Measurements from ENCODE around the gene MSH2.
A peak's percentile ranks its signal among the peaks of the same experiment; 100 is the strongest.
"Not testable (repeated sequence)": the region's sequence is repeated elsewhere in the genome, so short reads cannot be mapped to it uniquely, and the experiment has no call there.

Gene MSH2

GRCh38 chr2:47484396-47484795 lies 81.4 kb downstream of the MSH2 start:
- DNase-seq = no peak
- ATAC-seq = no peak

DNA sequence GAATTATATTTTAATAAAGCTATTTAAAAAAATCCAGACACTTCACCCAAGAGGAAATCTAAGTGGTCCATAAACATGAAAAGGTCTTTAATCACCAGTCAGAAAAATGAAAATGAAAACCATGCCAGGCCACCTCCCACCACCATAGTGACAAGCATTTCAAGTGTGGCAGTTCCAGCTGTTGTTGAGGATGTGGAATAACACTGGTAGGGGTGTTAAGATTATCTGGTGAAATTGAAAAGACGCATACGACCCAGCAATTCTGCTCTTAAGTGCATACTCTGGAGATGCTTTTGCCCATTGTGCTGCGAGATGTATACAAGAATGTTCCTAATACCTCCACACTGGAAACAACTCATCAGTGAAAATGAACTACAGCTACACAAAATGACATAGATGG lies 82.2 kb downstream of the MSH2 start:
- ATAC-seq = no peak
- no peak for DNase-seq

GRCh38 chr2:47485751-47486300 lies 82.9 kb downstream of the MSH2 start:
- no peak for ATAC-seq
- DNase-seq = no peak

- no peak for DNase-seq
- peak; percentile 73 for ATAC-seq
Measured at GRCh38 chr2:47486841-47487497, 84.0 kb downstream of the MSH2 start.

DNA sequence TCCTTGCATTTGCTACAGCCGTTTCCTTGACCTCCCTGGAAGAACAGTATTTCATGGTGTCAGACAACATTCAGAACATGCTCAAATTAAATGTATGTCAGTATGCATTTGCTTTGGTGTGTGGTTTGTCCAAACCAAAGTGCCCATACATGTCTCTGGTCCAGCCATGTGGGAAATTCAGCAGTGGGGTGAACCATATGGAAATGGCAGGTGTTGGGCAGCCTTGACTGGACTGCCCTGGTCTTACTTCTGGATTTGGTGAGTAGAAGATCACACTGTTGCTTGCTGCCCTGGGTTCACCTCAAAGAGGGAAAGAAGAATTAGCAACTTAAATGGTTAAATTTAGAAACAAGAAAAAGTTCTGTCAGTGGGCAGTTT lies 84.5 kb downstream of the MSH2 start:
- DNase-seq = no peak
- ATAC-seq = no peak

DNA sequence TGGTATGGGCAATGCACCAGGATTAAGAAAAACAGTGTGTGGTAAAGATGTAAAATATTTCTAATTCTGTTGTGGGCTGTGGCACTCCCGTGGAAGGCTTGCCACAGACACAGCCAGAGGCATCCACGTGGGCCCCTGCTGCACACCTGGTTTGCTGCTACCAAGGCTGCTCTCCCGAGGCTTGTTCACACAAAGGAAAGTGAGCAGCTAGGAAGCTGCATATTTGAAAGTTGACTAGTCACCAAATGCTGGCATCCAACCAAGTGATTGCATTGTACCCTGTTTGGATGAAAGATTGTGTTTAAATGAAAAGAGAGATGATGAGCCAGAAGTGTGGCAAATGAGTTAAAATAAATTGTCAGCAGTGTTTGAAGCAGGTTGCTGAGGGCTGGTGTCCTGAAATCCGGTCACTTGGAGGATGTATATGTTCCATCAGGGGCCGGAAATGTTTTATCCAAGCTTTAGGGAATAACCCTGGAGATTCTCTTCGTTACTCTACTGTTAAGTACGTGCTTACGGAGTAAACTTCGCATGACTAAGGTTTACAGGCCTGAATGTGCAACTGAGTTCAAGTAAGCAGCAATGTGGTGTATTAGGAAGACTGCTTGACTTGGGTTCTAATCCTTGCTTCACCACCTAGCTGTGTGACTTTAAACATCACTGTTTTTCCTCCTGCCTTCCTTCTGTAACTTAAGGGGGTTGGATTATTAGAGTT lies 86.1 kb downstream of the MSH2 start:
- no peak for ATAC-seq
- DNase-seq = no peak

DNA sequence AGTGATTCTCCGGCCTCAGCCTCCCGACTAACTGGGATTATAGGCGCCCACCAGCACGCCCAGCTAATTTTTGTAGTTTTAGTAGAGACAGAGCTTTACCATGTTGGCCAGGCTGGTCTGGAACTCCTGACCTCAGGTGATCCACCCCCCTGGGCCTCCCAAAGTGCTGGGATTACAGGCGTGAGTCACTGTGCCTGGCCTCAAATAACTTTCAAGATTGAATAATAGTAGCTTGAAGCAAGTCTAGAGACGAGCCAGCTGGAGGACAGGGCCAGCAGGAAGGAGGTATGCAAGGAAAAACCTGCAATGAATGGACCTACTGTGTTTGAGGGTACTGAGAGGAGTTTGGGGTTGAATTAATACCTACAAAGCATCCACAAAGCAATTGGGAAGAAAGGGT lies 87.5 kb downstream of the MSH2 start:
- DNase-seq (no peak), ATAC-seq (no peak)

- DNase-seq = no peak
Measured at GRCh38 chr2:47493317-47494035, 90.5 kb downstream of the MSH2 start.

GRCh38 chr2:47494267-47495130 lies 91.5 kb downstream of the MSH2 start:
- ATAC-seq = no peak
- no peak for DNase-seq

More at GRCh38 chr2:47493317-47494035, 90.5 kb downstream of the MSH2 start:
- no peak for ATAC-seq

GRCh38 chr2:47497843-47498460 lies 95.0 kb downstream of the MSH2 start:
- ATAC-seq = no peak
- DNase-seq = no peak

GRCh38 chr2:47499093-47499492 lies 96.1 kb downstream of the MSH2 start:
- ATAC-seq (no peak), DNase-seq (no peak)

- ATAC-seq (no peak), DNase-seq (no peak)
Measured at GRCh38 chr2:47499621-47500309, 96.8 kb downstream of the MSH2 start.

DNA sequence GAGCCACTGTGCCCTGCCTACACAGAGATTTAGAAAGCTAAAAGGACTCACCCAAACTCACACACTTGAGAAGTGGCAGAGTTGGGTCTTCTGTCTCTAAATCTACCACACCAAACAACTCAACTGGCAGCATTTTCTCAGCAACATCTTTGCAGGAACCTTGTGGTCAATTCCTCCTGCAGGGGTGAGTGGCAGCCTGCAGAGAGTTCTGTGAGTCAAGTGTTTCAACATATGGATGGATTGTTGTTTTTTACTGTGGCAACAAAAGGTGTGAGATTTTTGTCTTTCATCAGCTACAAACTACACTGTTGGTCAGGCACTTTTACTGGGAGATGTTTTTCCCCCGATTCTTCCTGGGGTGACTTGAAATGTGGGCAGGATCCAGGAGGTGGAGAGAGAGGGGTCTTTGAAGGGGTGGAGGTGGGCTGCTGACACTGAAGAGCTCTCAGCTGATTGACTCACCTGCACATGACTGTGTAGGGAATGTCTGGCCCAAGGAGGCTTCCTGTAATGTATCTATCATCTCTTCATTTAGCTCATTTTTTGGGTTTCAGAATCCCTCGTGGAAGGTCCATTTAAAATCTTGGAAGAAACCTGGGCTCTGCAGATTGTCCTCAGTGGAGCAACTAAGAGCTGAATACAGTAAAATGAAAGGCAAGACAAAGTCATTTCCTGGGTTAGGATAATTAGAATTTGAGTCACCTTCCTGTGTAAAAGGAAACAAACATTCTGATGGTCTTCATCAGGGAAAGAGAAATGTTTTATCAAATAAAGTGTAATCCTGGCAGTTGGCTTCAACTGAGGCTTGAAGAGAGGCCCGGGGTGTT lies 98.6 kb downstream of the MSH2 start:
- no peak for DNase-seq
- ATAC-seq = no peak

- DNase-seq, ATAC-seq: not testable (repeated sequence)
Measured at GRCh38 chr2:47502498-47502897, 99.5 kb downstream of the MSH2 start.

DNA sequence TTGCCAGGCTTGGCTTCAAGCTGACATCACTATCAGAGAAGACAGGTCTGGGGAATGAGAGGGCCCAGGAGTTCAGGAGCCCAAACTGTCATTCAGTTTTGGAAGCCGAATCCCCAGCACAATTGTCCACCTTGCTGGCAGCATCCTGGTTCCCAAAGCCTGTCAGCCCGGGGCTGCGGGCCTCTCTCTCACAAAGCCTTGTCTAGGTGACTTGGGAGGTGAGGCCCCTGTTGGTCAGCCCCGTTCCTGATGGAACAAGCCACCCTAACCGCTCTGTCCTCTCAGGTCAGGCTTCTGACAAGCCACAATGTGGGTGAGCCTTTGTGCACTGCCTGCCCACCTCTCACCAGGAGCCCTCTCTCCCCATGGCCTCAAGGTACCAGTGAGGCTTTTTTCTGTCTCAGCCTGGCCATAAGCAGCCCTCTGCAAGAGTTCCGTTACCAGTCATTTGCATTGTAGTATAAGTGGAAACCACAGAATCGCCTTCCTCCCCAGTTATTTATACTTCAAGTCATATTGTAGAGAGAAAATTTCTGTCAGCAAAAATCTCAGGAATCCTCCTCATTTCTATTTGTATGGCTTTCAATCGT lies 100.6 kb downstream of the MSH2 start:
- DNase-seq (no peak), ATAC-seq (no peak)

DNA sequence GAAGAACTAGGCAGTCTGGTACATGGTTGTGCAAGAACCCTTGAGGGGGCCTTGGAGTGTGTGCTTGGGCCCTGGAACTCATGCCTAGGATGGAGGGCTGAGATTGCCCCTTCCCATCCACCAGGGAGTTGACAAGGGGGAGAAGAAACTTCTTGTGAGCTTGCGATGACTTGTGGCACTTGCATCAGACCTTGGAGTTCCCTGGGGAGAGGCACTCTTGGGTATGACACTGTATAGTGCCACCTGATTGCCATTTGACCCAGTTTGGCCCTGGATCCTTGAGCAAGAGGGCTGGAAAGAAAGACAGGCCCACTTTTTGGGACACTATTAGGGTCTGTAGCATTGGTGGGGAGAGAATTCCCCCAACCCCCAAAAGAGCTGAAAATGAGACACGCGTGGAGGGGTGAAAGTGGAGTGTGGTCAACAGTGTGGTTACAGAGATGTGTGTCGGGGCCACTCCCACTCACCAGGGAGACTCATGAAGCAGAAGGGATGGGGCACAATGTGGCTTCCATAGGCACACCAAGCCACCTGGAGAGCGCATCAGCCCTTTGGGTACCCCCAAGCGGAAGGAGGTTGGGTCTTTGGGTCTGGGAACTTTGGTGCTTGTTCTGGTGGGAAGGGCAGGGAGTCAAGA lies 101.3 kb downstream of the MSH2 start:
- DNase-seq = no peak
- ATAC-seq = no peak

- ATAC-seq (no peak), DNase-seq (no peak)
Measured at GRCh38 chr2:47506024-47506423, 103.1 kb downstream of the MSH2 start.

GRCh38 chr2:47506436-47506835 lies 103.5 kb downstream of the MSH2 start:
- no peak for ATAC-seq
- no peak for DNase-seq

- ATAC-seq (no peak), DNase-seq (no peak)
Measured at GRCh38 chr2:47508080-47508479, 105.1 kb downstream of the MSH2 start.
